CD14-positive monocyte (primary cell): ENCODE results near the gene CRYBG1. TPM values are rescaled to one million over a fixed set of nuclear protein-coding genes. Genes with fewer than 3 reads are reported as not detected.

Experiments
- DNase-seq, 3 donors: peaks; one replicate each; pipeline ENCODE4 v3.0.0-alpha.2; 2011 to 2022
- H2AFZ ChIP-seq: 2 replicates; pipeline ENCODE4 v1.6.0; 2012; ENCODE audit warnings: mild to moderate bottlenecking, low read depth, low read length, inconsistent platforms; ENCODE audit not compliant: insufficient read depth, poor library complexity, severe bottlenecking
- H3K27ac ChIP-seq, 2 donors: 1 replicate in 1 of 2; 2 replicates in 1 of 2; pipeline ENCODE4 v1.5.1; 2012 to 2013; ENCODE audit warnings: low read length in 2 of 2, control low read depth in 1 of 2, inconsistent platforms in 1 of 2, low read depth in 1 of 2, mild to moderate bottlenecking in 1 of 2
- H3K27me3 ChIP-seq, 2 donors: one replicate each; pipeline versions ENCODE4 v1.6.0 to v1.6.1; 2011 to 2013; ENCODE audit warnings: low read length in 2 of 2; ENCODE audit not compliant: control insufficient read depth in 2 of 2, insufficient read depth in 2 of 2
- H3K36me3 ChIP-seq, 2 donors: replicated peaks in 1 of 2; 1 replicate in 1 of 2; 2 replicates in 1 of 2; pipeline versions ENCODE4 v1.5.1 to v1.6.1; 2012 to 2013; ENCODE audit warnings: low read length in 2 of 2, control low read depth in 1 of 2, inconsistent platforms in 1 of 2, mild to moderate bottlenecking in 1 of 2; ENCODE audit not compliant: insufficient read depth in 2 of 2, control insufficient read depth in 1 of 2
- H3K4me1 ChIP-seq, 2 donors: 1 replicate in 1 of 2; 2 replicates in 1 of 2; pipeline versions ENCODE4 v1.5.1 to v1.6.1; 2012 to 2013; ENCODE audit warnings: low read length in 2 of 2, control low read depth in 1 of 2, inconsistent platforms in 1 of 2, mild to moderate bottlenecking in 1 of 2, moderate library complexity in 1 of 2; ENCODE audit not compliant: insufficient read depth in 2 of 2, control insufficient read depth in 1 of 2
- H3K4me2 ChIP-seq: replicated peaks from 2 replicates; pipeline ENCODE3; 2012; ENCODE audit warnings: low read length, moderate library complexity, mild to moderate bottlenecking; ENCODE audit not compliant: poor library complexity, severe bottlenecking; ENCODE audit errors: extremely low read depth
- H3K4me3 ChIP-seq, 3 experiments: fragments of 200-600 bp in 1 of 3; sonication (generic) in 1 of 3; replicated peaks in 1 of 3; 1 replicate in 2 of 3; 2 replicates in 1 of 3; pipeline ENCODE4 v1.5.1; 2011 to 2013; ENCODE audit warnings: low read length in 3 of 3, mild to moderate bottlenecking in 3 of 3, control low read depth in 2 of 3, low read depth in 2 of 3, inconsistent platforms in 1 of 3, moderate library complexity in 1 of 3
- H3K79me2 ChIP-seq: 2 replicates; pipeline ENCODE4 v1.6.0; 2012; ENCODE audit warnings: mild to moderate bottlenecking, control low read depth, inconsistent platforms, low read length, moderate library complexity; ENCODE audit not compliant: insufficient read depth
- H3K9ac ChIP-seq: 2 replicates; pipeline ENCODE4 v1.6.0; 2017; ENCODE audit warnings: low read length, mild to moderate bottlenecking; ENCODE audit not compliant: insufficient read depth, poor library complexity, severe bottlenecking
- H3K9me3 ChIP-seq, 2 donors: replicated peaks in 1 of 2; 1 replicate in 1 of 2; 2 replicates in 1 of 2; pipeline versions ENCODE4 v1.5.1 to v1.6.1; 2012 to 2013; ENCODE audit warnings: low read length in 2 of 2, control low read depth in 1 of 2; ENCODE audit not compliant: control insufficient read depth in 1 of 2, insufficient read depth in 1 of 2
- H4K20me1 ChIP-seq: 2 replicates; pipeline ENCODE4 v1.6.0; 2012; ENCODE audit warnings: mild to moderate bottlenecking, low read length, control low read depth, moderate library complexity; ENCODE audit not compliant: insufficient read depth
- H3K27ac Mint-ChIP-seq, 7 donors: one replicate each; pipeline ENCODE4 v1.8.0; 2020; ENCODE audit warnings: mild to moderate bottlenecking in 7 of 7, mixed read lengths in 7 of 7, moderate library complexity in 6 of 7, inconsistent platforms in 2 of 7
- H3K27me3 Mint-ChIP-seq, 3 donors: one replicate each; pipeline ENCODE4 v1.8.0; 2021 to 2022; ENCODE audit warnings: low read depth in 3 of 3, mild to moderate bottlenecking in 3 of 3, mixed read lengths in 3 of 3, moderate library complexity in 3 of 3, inconsistent platforms in 1 of 3
- H3K36me3 Mint-ChIP-seq, 2 donors: one replicate each; pipeline ENCODE4 v1.8.0; 2020; ENCODE audit warnings: mixed read lengths in 2 of 2, inconsistent platforms in 1 of 2, mild to moderate bottlenecking in 1 of 2
- H3K4me1 Mint-ChIP-seq: one replicate; pipeline ENCODE4 v1.8.0; 2020; ENCODE audit warnings: mild to moderate bottlenecking, mixed read lengths
- H3K4me3 Mint-ChIP-seq, 2 donors: one replicate each; pipeline ENCODE4 v1.8.0; 2020; ENCODE audit warnings: mild to moderate bottlenecking in 2 of 2, mixed read lengths in 2 of 2, moderate library complexity in 1 of 2
- H3K9me3 Mint-ChIP-seq, 7 donors: one replicate each; pipeline ENCODE4 v1.8.0; 2020 to 2022; ENCODE audit warnings: mixed read lengths in 7 of 7, mild to moderate bottlenecking in 6 of 7, moderate library complexity in 6 of 7, inconsistent platforms in 2 of 7
- WGBS: methylation state at CpG from one replicate; pipeline ENCODE4 v1.1.5; 2013; ENCODE audit warnings: missing lambda C conversion rate; ENCODE audit not compliant: insufficient coverage; 5-methylcytosine and 5-hydroxymethylcytosine counted together
- intact Hi-C, 2 donors: fragments of 100-400 bp; cut with micrococcal nuclease; formaldehyde crosslinking; loops; one replicate each; pipeline versions ENCODE4 v1.15.0 to v1.15.1; 2023
- polyA plus RNA-seq, 3 donors: library from polyadenylated mRNA; depleted of rRNA in 1 of 3; unstranded in 2 of 3; stranded (reverse) in 1 of 3; fragments of 300-500 nt in 2 of 3; fragments of >200 nt in 1 of 3; fragmentation: Illumina TruSeq in 2 of 3; gene quantifications; 1 replicate in 2 of 3; 2 replicates in 1 of 3; pipeline ENCODE4 v1.2.3, GENCODE V29; 2012 to 2021
- TF ChIP-seq, protein P1 (sequence below): fragments of 200-600 bp; IDR thresholded peaks from one replicate; pipeline ENCODE4 v1.8.0; 2022; ENCODE audit warnings: antibody characterized with exemption, mild to moderate bottlenecking

The CRYBG1 gene
- polyA plus RNA-seq, 3 donors = 7.9 to 11.9 (median 11.1) TPM

DNA sequence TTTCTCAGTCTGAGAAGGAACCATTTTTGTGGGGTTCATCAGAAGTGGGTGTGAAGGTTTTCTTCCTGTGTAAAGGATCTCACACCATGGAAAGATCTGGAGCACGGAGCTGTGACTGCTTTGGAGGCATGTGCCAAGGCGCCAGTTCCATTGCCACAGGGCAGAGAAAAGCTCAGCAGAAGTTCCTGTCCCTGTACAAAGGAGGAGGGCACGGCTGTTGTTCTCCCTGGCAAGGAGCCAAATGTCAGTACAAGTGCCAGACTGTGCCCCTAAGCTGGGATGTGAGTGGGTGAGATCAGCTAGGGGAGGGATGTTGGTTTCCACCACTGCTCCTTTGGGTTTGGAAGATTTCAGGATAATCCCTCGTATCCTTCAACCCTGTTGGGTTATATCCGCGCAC is 117.3 kb downstream of the CRYBG1 start:
- H3K9me3 ChIP-seq = no peaks in the 10 kb centered on the region
- H3K4me2 ChIP-seq = peak overlapping the region; percentile 12
- peak overlapping the region in 1 of 2 donors; percentile 82 for H3K4me3 Mint-ChIP-seq
- no peaks in the 10 kb centered on the region for H3K27me3 ChIP-seq
- H3K9ac ChIP-seq = no peak overlapping the region
- H3K36me3 ChIP-seq = no peaks in the 10 kb centered on the region
- H3K4me3 ChIP-seq = peak overlapping the region in 1 of 3 experiments; percentile 4
- peaks cover 15% of the 10 kb centered on the region for H3K4me1 Mint-ChIP-seq
- peak overlapping the region in 1 of 2 donors; percentile 24 for H3K27ac ChIP-seq
- H3K27ac Mint-ChIP-seq = peak overlapping the region in 5 of 7 donors; percentile 7 to 83 (median 51)
- peaks cover 17 to 18% of the 10 kb centered on the region in 2 donors for H3K4me1 ChIP-seq
- peaks cover 0 to 3% (median 0%) of the 10 kb centered on the region in 3 donors for H3K27me3 Mint-ChIP-seq
- H3K9me3 Mint-ChIP-seq = no peaks in the 10 kb centered on the region
- no peaks in the 10 kb centered on the region for H3K79me2 ChIP-seq
- H4K20me1 ChIP-seq = no peaks in the 10 kb centered on the region
- DNase-seq = peak in 2 of 3 donors; percentile 29 to 35
- WGBS = 0% methylated on average over 2 of the region's 6 CpGs
- H2AFZ ChIP-seq = peak overlapping the region; percentile 23
- TF ChIP-seq, protein P1, sequence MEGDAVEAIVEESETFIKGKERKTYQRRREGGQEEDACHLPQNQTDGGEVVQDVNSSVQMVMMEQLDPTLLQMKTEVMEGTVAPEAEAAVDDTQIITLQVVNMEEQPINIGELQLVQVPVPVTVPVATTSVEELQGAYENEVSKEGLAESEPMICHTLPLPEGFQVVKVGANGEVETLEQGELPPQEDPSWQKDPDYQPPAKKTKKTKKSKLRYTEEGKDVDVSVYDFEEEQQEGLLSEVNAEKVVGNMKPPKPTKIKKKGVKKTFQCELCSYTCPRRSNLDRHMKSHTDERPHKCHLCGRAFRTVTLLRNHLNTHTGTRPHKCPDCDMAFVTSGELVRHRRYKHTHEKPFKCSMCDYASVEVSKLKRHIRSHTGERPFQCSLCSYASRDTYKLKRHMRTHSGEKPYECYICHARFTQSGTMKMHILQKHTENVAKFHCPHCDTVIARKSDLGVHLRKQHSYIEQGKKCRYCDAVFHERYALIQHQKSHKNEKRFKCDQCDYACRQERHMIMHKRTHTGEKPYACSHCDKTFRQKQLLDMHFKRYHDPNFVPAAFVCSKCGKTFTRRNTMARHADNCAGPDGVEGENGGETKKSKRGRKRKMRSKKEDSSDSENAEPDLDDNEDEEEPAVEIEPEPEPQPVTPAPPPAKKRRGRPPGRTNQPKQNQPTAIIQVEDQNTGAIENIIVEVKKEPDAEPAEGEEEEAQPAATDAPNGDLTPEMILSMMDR = no peak
- H3K36me3 Mint-ChIP-seq = no peaks in the 10 kb centered on the region
- intact Hi-C loops = no loop called here

DNA sequence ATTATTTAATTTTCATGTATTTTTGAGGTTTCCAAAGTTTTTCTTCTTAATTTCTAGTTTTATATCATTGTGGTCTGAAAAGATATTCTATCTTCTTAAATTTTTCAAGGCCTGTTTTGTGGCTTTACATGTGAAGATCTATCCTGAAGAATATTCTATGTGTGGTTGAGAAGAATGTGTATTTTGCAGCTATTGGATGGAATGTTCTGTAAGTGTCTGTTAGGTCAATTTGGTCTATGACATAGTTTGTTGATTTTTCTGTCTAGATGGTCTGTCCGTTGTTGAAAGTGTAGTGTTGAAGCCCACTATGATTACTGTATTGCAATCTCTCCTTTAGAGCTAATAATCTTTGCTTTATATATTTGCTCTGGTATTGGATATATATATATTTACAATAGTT is 125.7 kb downstream of the CRYBG1 start:
- Histone ChIP-seq H3K4me2 (no peak overlapping the region), H4K20me1 (no peaks in the 10 kb centered on the region), H3K36me3 (no peaks in the 10 kb centered on the region), H3K9me3 (no peaks in the 10 kb centered on the region), H3K9ac (no peak overlapping the region), H3K79me2 (no peaks in the 10 kb centered on the region), H3K27me3 (no peaks in the 10 kb centered on the region), H2AFZ (no peak overlapping the region), H3K4me3 (no peak overlapping the region), H3K27ac (no peak overlapping the region), H3K4me1 (peaks cover 12 to 16% of the 10 kb centered on the region in 2 donors)
- DNase-seq = no peak
- Mint-ChIP-seq H3K27me3 (peaks cover 0 to 2% (median 0%) of the 10 kb centered on the region in 3 donors), H3K9me3 (peaks cover 0 to 3% (median 0%) of the 10 kb centered on the region in 7 donors), H3K4me1 (peaks cover 23% of the 10 kb centered on the region), H3K4me3 (no peak overlapping the region), H3K36me3 (no peaks in the 10 kb centered on the region), H3K27ac (no peak overlapping the region)
- TF ChIP-seq, protein P1 = no peak
- no CpG with 5 or more reads among the region's 1 CpG for WGBS
- intact Hi-C loops = no loop called here
